GM19025 (cell line): ENCODE results near the gene SRRM5.
"Not testable (repeated sequence)": the region's sequence is repeated elsewhere in the genome, so short reads cannot be mapped to it uniquely, and the experiment has no call there.

ENCODE experiments used
- ATAC-seq: cut with Tn5 transposase; IDR thresholded peaks from one replicate; pipeline ENCODE4 v1.9.1; 2021; ENCODE audit warnings: mild to moderate bottlenecking, low read depth, moderate library complexity; ENCODE audit not compliant: unreplicated experiment

Gene SRRM5

DNA sequence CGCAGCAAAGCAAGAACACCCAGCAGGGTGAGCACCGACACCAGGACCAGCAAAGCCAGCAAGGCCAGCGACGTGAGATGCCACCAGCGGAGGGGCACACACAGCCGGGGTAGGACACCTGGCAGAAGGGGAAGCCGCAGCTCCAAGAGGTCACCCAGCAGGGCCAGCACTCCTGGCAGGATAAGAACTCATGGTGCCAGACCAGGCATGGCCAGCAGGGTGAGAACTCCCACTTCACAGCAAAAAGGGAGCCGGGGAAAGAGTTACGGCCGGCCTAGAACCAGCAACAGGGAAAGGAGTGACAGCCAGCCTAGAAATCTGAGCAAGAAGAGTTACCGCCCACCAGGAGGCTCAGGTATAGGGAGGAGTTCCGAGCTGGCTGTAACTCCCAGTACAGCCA is 486 bp downstream of the SRRM5 start:
- ATAC-seq = no peak

GRCh38 chr19:43616306-43616705 is 4.4 kb downstream of the SRRM5 start:
- no peak for ATAC-seq

DNA sequence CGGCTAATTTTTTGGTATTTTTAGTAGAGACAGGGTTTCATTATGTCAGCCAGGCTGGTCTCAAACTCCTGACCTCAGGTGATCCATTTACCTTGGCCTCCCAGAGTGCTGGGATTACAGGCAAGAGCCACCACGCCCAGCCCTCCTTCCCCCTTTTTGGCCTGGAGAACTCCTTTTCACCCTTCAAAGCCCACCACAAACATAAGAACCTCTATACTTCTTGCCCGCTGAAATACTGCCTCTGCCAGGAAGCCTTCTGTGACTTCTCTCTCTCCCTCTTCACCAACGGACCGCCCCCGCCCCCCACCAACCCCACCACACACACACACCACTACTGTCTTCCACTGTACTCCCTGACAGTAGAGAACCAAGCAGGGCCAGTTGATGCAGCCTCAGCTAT is 5.1 kb downstream of the SRRM5 start:
- ATAC-seq = no peak

DNA sequence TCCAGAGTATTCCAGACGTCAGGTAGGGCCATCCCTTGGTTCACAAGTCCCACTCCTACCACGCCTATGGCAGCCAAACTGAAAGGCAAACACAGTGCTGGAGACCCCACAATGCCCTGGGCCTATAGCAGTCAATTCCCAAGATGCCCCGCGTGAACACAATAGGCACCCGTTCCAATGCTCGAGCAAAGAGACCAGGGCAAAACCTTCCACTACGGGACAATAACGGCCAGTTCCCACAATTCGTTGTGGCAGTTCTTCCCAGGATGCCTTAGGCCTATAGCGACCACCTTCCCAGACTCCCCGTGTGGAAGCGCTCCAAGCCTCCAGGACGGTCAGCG is 7.0 kb downstream of the SRRM5 start:
- ATAC-seq = no peak

DNA sequence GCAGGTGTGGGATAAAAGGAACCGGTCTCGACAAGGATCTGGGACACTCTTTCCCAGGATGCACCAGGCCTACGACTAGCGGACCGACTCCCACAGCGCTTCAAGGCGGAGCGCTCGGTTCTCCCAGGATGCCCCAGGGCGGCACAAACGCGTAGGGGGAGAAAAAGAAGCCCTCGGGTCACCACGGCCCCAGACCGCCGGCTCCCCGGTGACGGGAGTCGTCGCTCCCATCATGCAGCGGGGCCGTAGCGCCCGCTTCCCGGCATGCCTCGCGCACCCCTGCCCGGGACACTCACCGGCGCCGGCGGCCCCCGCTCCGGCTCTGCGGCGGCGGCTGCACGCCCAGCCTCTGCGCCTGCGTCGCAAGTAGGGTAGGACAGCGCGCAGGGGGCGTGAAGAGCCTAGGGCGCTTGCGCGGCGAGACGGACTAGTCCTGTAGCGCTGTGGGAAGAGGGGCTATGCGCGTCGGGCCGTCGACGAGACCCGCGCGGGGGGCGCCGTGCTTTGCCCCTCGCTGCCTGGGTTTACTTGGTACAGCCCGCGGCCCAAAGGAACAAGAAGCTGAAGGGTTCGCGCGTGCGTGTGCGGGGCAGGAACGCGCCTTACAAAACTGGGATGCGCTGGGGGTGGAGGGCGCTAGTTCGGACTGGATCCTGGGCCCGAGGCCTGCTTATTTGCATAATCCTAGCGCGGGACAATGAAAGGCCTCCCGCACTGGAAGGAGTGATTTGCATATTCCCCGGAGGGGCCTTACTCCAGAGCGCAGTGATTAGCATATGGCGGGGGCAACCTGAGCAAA is 7.6 kb downstream of the SRRM5 start, which contains the start of gene ZNF428:
ZNF428 (minus strand) TSS at position 368 of the 799 bp plus-strand sequence. CDS start 5,325 bp downstream, outside the sequence.
- ATAC-seq = peak; percentile 87

DNA sequence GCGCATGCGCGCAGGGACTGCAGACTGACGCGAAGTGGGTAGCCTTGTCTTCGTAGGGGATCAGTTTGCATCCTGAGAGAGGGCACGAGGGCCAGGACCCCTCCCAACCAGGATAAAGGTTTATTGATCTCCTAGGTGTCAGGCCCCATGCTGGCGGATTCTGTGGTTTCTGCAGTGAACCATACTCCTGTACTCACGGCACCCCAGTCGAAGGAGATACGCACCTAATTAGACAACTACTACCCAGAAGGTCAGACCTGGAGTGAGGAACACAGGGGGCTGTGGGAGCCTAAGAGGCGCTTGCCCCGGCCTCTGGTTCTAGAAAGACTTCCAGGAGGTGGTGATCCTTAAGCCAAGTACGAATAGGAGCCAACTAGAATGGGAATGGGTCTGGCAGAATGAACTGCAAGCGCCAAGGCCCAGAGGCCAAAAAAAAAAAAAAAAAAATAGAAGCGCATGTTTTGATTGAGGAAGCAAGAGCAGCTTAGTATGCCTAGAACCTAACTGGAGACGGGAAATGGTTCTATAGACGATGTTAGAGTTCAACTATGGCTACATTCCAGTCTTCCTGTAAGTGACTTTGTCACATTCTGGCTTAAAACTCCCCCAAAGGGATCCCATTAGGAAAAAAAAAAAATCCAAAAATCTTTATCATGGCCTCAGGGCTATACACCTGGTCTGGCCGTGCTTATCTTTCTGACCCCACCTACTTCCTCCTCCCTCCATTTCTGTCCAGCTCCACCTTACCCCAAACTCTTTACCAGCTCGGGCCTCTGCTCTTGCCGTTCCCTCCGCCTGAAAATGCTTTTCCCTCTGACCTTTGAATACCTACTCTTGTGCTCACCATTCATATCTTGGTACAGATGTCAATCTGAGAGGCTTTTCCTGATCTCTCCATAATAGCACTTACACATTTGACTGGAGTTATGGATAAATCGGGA is 8.4 kb downstream of the SRRM5 start:
- no peak for ATAC-seq

- ATAC-seq = no peak
Measured at GRCh38 chr19:43622070-43622469, 10.2 kb downstream of the SRRM5 start.

- no peak for ATAC-seq
Measured at GRCh38 chr19:43622956-43623355, 11.1 kb downstream of the SRRM5 start.

DNA sequence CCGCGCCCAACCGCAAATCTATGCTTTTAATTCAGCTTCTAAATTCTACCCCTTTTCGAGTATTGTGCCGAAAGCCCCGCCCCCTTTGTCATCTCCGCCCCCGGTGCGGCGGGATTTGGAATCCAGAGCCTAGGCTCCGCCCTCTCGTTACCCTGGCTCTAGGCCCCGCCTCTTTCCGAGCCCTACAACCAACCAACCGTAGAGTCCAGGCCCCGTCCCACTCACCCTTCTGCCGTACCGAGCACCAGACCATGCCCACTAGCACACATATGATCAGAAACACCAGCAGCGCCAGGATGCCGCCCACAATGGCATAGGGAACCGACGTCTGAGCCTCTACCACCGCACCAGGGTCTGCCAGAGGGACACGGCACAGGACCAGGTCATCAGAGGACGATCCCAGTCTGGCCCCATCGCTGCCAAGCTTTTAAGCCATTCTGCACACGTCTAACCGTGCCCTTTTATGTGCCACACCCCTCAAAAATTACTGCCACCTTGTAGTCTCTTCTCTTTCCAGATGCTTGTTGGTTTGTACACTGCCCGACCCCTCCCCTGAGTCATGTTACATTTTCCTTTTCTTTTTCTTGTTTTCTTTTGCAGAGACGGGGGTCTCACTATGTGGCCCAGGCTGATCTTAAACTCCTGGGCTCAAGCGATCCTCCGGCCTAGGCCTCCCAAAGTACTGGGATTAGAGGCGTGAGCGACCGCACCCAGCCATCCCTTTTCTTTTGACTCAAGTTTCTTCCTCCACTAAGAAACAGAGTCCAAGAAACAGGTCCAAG is 12.2 kb downstream of the SRRM5 start:
- ATAC-seq = no peak

DNA sequence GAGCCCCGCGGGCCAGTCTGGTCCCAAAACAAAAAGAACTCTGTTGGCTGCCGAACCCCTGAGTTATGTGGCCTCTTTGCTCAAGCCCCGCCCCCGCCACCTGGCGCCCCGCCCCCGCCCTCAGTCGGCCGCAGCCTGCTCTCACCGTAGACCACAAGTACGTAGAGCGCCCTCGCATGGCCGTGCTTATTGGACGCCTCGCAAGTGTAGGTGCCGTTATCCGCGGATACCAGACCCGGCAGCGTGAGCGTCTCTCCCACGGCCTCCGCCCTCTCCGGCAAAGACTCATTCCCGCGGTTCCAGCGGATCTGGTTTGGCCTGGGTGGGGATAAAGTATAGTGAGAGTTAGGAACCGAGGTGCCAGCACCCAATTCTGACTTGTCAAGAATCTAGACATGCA is 13.0 kb downstream of the SRRM5 start:
- ATAC-seq = no peak

- ATAC-seq = no peak
Measured at GRCh38 chr19:43625918-43626579, 14.2 kb downstream of the SRRM5 start.

- no peak for ATAC-seq
Measured at GRCh38 chr19:43626838-43627237, 14.9 kb downstream of the SRRM5 start.

DNA sequence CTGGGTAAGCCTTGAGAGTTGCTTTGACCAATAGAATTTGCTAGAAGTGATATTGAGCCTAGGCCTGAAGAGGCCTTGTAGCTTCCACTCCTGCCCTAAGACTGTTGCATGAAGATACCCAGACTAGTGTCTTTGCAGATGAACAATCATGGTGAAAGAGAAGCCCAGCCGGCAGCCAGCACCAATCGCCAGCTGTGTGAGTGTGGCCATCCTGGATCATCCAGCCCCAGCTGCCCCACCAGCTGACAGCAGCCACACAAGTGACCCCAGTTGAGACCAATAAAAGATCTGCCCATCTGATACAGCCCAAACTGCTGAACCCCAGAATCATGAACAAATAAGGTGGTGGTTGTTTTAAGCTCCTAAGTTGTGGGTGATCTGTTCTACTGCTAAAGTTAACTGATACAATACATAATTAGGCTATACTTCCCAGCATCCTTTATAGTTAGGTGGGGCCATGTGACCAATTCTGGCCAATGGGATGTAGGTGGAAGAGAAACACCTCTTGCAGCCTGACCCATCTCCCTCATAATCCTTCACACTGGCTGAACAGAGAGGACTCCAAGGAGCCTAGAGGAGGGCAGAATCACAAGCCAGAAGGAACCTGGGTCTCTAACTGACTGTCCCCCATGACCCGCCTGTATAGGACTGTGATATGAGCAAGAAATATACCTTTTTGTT is 16.9 kb downstream of the SRRM5 start:
- no peak for ATAC-seq

- ATAC-seq = no peak
Measured at GRCh38 chr19:43631491-43631890, 19.6 kb downstream of the SRRM5 start.

DNA sequence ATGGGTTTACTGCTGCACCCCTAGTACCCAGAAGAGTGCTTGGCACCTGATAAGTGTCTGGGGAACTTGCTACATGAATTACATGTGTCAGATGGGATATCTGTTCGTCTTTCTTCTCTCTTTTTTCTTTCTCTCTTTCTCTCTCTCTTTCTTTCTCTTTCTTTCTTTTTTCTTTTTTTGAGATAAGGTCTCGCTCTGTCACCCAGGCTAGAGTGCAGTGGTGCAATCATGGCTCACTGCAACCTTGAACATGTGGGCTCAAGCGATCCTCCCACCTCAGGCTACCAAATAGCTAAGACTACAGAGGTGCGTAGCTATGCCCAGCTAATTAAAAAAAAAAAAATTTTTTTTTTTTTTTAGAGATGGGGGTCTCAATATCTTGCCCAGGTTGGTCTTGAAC is 21.6 kb downstream of the SRRM5 start:
- no peak for ATAC-seq

DNA sequence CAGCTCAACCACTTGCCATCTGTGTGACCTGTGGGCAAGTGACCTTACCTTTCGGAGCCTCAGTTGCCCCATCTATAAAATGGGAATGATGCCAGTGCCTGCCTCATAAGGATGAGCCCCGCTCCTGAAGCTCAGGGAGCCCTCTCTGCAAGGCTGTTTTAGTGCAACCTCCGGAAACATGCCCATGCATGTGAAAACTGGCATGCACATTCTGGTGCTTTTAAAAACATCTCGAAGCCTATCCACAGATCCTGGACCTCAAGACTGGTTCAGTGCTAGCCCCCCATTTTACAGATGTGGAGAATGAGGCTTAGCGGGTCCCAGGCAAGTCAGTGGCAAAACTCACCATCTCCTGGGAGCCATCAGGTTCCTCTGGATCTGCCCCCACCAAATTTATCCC is 22.2 kb downstream of the SRRM5 start:
- no peak for ATAC-seq

DNA sequence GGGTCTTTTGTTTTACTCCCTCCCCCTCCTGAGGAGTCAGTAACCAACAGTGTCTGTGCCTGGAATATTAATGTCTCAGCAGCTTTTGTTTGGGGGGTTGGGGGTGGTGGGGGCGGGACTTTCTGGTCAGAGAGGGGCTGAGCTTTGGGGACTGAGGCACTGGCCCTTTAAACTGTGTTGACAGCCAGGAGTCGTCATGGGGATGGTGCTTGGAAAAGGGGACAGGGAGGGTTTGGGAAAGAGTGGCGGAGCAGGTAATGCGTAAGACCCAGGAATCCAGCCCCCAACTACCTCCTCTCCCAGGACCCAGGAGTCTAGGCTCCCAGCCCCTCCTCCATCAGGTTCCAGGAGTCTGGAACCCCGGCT is 22.6 kb downstream of the SRRM5 start:
- no peak for ATAC-seq

GRCh38 chr19:43634872-43635560 is 23.1 kb downstream of the SRRM5 start:
- no peak for ATAC-seq

- not testable (repeated sequence) for ATAC-seq
Measured at GRCh38 chr19:43635561-43635940, 23.7 kb downstream of the SRRM5 start.
